Esophagus muscularis mucosa (tissue), 3 donors: ENCODE results near the gene SF3A2.

Experiments
- CTCF ChIP-seq, 3 experiments: fragments of 200-600 bp in 2 of 3; fragments of 450-650 bp in 1 of 3; sonication (generic) in 2 of 3; IDR thresholded peaks; one replicate each; pipeline ENCODE4 v1.5.1; 2017 to 2019; ENCODE audit warnings: antibody characterized with exemption in 3 of 3, mild to moderate bottlenecking in 2 of 3, moderate library complexity in 1 of 3
- EP300 ChIP-seq: sonication (generic); formaldehyde crosslinking; IDR thresholded peaks from one replicate; pipeline ENCODE4 v1.6.1; 2017; ENCODE audit warnings: antibody characterized with exemption

DNA sequence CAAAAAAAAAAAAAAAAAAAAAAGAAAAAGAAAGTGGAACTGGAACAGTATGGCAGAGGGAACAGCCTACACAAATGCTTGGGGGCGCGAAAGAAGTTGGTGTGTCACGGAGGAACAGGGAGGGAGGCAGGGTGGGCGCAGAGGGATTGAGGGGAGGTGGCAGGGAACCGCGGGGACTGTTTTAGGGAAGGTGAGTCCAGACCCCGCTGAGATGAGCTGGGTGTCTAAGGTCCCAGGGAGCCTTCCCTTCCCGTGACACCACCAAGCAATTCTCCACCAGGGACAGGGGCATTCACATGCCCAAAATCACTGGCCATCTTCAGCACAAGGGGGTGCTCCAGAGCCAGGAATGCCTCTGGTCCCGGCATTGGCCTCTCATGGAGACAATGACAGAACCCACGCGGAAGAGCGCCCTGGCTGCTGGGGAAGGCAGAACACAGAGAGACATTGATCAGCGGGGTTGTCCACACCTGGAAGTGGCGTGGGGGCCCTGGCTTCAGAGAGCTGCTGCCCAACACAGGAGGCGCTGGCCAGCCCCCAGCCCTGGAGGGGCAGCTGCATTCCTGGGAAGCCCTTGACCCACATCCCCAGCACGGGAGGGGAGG, 38.4 kb downstream of the SF3A2 start:
- peak; percentile 43 to 63 (median 62) for TF ChIP-seq CTCF (IDR thresholded peaks at IDR 0.05)
- no peak for TF ChIP-seq EP300
